Kidney epithelial cell (primary cell): Measurements from ENCODE around the gene TENM4. TPM values are rescaled to one million over a fixed set of nuclear protein-coding genes. Genes with fewer than 3 reads are reported as not detected.

Source experiments
- DNase-seq: peaks from one replicate; pipeline ENCODE4 v3.0.0-alpha.2; 2010; ENCODE audit warnings: low read depth
- H3K27me3 ChIP-seq: 2 replicates; pipeline ENCODE4 v1.6.0; 2011; ENCODE audit warnings: low read length; ENCODE audit not compliant: control insufficient read depth, insufficient read depth
- H3K36me3 ChIP-seq: 2 replicates; pipeline ENCODE4 v1.5.1; 2011; ENCODE audit warnings: low read length; ENCODE audit not compliant: control insufficient read depth, insufficient read depth
- H3K4me3 ChIP-seq: 2 replicates; pipeline ENCODE4 v1.5.1; 2011; ENCODE audit warnings: low read depth, mild to moderate bottlenecking, control low read depth, low read length
- total RNA-seq: library from RNA; depleted of rRNA; stranded (reverse); fragments of >200 nt; gene quantifications from 2 replicates; pipeline ENCODE4 v1.2.3, GENCODE V29; 2015
- TF ChIP-seq, protein P1 (sequence below): IDR thresholded peaks from 2 replicates; pipeline ENCODE4 v1.5.1; 2011; ENCODE audit warnings: mild to moderate bottlenecking, moderate library complexity, low read length, control low read depth, inconsistent platforms; ENCODE audit not compliant: insufficient read depth, poor library complexity, severe bottlenecking

The TENM4 gene
- total RNA-seq, 1 donor from 2014 or later: 35.3 TPM

DNA sequence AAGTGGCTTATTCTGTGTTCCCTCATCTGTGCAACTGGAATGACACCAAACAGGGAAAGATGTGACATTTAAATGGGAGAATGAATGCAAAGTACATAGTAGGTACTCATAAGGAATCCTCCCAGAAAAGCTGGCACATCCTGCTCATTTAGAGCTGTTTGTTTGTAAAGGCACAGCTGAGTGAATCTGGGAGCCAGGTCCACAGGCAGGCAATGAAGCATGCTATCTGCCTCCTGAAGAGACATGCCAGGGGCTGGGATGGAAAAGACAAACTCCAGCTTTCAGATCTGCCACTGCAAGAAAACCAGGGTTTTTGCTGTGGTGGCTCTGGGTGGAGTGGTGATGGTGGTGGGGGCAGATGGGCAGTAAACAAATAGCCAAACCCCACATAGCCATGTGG, 150.1 kb downstream of the TENM4 start:
- no peak for DNase-seq
- Histone ChIP-seq H3K27me3 (no peaks in the 10 kb centered on the region), H3K4me3 (no peak overlapping the region), H3K36me3 (peaks cover 3% of the 10 kb centered on the region)
- TF ChIP-seq, protein P1, sequence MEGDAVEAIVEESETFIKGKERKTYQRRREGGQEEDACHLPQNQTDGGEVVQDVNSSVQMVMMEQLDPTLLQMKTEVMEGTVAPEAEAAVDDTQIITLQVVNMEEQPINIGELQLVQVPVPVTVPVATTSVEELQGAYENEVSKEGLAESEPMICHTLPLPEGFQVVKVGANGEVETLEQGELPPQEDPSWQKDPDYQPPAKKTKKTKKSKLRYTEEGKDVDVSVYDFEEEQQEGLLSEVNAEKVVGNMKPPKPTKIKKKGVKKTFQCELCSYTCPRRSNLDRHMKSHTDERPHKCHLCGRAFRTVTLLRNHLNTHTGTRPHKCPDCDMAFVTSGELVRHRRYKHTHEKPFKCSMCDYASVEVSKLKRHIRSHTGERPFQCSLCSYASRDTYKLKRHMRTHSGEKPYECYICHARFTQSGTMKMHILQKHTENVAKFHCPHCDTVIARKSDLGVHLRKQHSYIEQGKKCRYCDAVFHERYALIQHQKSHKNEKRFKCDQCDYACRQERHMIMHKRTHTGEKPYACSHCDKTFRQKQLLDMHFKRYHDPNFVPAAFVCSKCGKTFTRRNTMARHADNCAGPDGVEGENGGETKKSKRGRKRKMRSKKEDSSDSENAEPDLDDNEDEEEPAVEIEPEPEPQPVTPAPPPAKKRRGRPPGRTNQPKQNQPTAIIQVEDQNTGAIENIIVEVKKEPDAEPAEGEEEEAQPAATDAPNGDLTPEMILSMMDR: no peak

DNA sequence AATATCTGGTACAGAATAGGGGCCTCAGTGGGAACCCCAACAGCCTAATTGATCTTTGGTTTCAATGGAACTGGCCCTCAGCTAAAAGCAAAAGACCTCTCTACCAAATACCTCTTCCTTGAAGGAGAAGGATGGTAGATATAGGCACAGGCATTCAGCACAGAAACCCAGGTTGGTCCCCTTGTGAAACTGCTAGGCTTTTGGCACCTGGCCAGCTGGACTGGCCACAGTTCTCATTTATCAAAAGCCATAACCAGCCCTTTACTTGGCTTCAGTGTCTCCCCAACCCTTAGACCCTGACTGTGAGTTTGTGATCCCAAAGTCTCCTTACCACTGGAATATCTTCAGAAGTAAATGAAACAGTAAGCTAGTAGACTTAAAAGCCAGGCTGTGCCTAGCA, 152.9 kb downstream of the TENM4 start:
- Histone ChIP-seq H3K27me3 (no peaks in the 10 kb centered on the region), H3K36me3 (no peaks in the 10 kb centered on the region), H3K4me3 (no peak overlapping the region)
- no peak for DNase-seq
- TF ChIP-seq, protein P1: no peak

DNA sequence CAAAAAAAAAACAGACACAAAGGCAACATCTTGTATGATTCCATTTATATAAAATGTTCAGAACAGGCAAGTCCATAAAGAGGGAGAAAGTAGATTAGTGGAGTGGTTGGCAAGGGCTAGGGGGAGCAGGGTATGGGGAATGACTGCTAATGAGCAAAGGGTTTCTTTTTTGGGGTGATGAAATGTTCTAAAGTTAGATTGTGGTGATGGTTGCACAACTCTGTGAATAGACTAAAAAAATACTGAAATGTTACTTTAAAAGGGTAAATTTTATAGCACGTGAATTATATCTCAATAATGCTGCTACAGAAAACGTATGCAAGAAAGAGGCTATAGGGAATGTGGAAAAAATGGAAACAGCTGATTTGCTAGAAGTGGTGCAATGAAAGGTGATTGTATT, 155.1 kb downstream of the TENM4 start:
- DNase-seq: no peak
- TF ChIP-seq, protein P1: no peak
- Histone ChIP-seq H3K4me3 (no peak overlapping the region), H3K36me3 (no peaks in the 10 kb centered on the region), H3K27me3 (no peaks in the 10 kb centered on the region)

DNA sequence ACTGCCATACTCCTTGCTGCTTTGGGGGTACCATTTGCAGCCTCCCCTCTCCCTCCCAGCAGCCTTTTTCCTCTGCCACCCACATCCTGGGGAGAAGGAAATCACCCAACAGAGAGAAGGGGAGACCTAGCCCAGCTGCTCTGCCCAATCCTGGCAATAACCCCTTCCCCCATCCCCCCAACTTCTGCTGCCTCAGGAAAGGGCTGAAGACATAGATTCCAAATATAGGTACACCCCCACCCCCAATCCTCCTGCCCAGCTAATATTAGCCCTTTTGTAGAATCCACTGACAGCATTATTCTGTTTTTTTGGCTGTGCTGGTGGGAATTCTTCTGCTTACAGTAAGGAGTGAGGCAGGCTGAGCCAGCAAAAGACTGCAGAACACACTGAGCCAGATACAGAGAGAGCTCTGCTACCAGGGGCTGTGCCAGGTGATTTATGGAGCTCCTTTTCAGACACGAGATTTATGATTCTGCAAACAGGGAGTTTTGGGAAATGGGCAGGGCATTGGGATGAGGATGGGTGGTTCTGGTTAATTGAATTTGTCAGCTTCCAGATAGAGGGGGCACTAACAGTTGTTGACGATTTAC, 164.0 kb downstream of the TENM4 start:
- TF ChIP-seq, protein P1: no peak

DNA sequence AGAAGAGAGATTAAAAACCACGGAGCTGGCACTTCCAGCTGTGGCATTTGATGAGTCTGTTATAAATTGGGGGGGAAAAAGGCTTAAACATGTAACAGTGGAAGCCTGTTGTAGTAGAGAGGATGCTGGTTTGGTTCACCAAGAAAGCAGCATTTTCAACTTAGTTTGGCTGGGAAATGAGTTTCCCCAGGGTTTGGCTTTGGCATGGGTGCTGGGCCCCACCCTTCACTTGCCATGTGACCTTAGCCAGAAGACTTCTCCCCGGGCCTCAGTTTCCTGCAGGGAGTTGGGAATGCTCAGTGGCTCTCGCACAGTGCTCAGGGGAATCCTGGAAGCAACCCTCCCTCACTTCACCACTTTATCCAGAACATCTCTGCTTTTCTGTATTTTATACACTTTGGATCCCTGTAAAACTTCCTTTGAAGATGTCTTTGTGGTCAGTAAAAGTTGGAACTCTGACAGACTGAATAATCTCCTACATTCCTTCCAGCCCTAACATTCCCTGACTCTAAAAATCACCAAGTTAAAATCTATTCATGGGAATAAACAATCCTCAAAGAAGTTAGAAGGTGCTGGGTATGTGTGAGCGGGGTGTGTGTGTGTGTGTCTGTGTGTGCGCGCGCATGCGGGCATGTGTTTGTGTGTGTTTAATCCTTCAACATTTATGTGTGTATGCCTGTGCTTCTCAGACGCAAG, 166.0 kb downstream of the TENM4 start:
- H3K27me3 ChIP-seq: no peaks in the 10 kb centered on the region
- no peak for DNase-seq
- TF ChIP-seq, protein P1: no peak
- H3K36me3 ChIP-seq: no peaks in the 10 kb centered on the region
- no peak overlapping the region for H3K4me3 ChIP-seq

More for the DNA sequence above, 164.0 kb downstream of the TENM4 start:
- Histone ChIP-seq H3K4me3 (no peak overlapping the region), H3K27me3 (no peaks in the 10 kb centered on the region), H3K36me3 (no peaks in the 10 kb centered on the region)
- no peak for DNase-seq

DNA sequence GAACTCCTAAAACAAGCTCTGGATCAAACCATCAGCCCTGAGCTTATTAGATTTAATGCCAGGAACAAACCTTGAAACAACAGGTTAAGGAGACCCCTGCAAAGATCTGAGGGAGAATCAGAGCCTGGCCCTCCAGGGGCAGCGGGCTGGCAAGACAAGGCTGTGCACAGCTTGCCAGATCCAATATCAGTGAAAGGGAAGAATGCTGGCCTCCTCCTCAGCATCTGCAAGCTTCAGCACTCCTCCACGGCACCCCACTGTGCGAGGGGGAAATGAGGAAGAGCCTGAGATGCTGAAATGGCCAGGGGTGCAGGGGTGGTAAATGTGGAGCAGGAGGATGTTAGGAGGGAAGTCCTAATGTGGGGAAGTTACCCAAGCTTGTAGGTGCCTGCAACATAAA, 167.0 kb downstream of the TENM4 start:
- H3K36me3 ChIP-seq: no peaks in the 10 kb centered on the region
- H3K4me3 ChIP-seq: no peak overlapping the region
- no peak for DNase-seq
- TF ChIP-seq, protein P1: no peak
- no peaks in the 10 kb centered on the region for H3K27me3 ChIP-seq
